Ishikawa (cell line): ENCODE data around the gene PIGS.

Source experiments
- CEBPB ChIP-seq: IDR thresholded peaks from 2 replicates; pipeline ENCODE4 v1.6.1; 2012
- CREB1 ChIP-seq: IDR thresholded peaks from 2 replicates; pipeline ENCODE4 v1.6.1; 2012; ENCODE audit warnings: low read depth
- EGR1 ChIP-seq: IDR thresholded peaks from 2 replicates; pipeline ENCODE4 v1.6.1; 2012
- EP300 ChIP-seq: IDR thresholded peaks from 2 replicates; pipeline ENCODE4 v1.6.1; 2012; ENCODE audit warnings: borderline replicate concordance
- FOXM1 ChIP-seq: IDR thresholded peaks from 2 replicates; pipeline ENCODE4 v1.6.1; 2012; ENCODE audit warnings: low read depth, borderline replicate concordance
- NFIC ChIP-seq: IDR thresholded peaks from 2 replicates; pipeline ENCODE4 v1.6.1; 2012
- RAD21 ChIP-seq: IDR thresholded peaks from 2 replicates; pipeline ENCODE4 v1.6.1; 2012; ENCODE audit warnings: low read depth
- REST ChIP-seq: IDR thresholded peaks from 2 replicates; pipeline ENCODE4 v1.6.1; 2012; ENCODE audit warnings: low read depth, mild to moderate bottlenecking
- TAF1 ChIP-seq: IDR thresholded peaks from 2 replicates; pipeline ENCODE4 v1.6.1; 2012; ENCODE audit warnings: low read depth, mild to moderate bottlenecking
- TCF12 ChIP-seq: IDR thresholded peaks from 2 replicates; pipeline ENCODE4 v1.6.1; 2012; ENCODE audit warnings: low read depth
- TEAD4 ChIP-seq: IDR thresholded peaks from 2 replicates; pipeline ENCODE4 v1.6.1; 2012
- USF1 ChIP-seq: IDR thresholded peaks from 2 replicates; pipeline ENCODE4 v1.6.1; 2012
- YY1 ChIP-seq: IDR thresholded peaks from 2 replicates; pipeline ENCODE4 v1.6.1; 2012; ENCODE audit warnings: low read depth
- ZBTB7A ChIP-seq: IDR thresholded peaks from 2 replicates; pipeline ENCODE4 v1.6.1; 2012; ENCODE audit warnings: low read depth
- TF ChIP-seq, protein P1 (sequence below): IDR thresholded peaks from 2 replicates; pipeline ENCODE4 v1.6.1; 2012

Gene PIGS

GRCh38 chr17:28520687-28521086 lies 50.6 kb downstream of the PIGS start:
- no peak for TF ChIP-seq CREB1
- TF ChIP-seq YY1, result no peak
- TF ChIP-seq, protein P1, sequence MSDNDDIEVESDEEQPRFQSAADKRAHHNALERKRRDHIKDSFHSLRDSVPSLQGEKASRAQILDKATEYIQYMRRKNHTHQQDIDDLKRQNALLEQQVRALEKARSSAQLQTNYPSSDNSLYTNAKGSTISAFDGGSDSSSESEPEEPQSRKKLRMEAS, result no peak
- TF ChIP-seq CEBPB, result no peak
- TF ChIP-seq USF1, result no peak
- TF ChIP-seq EP300, result no peak
- no peak for TF ChIP-seq EGR1
- TF ChIP-seq REST, result no peak
- no peak for TF ChIP-seq NFIC
- TF ChIP-seq TCF12, result no peak
- TF ChIP-seq ZBTB7A, result no peak
- no peak for TF ChIP-seq RAD21
- TF ChIP-seq FOXM1, result no peak
- TF ChIP-seq TEAD4, result no peak
- TF ChIP-seq TAF1, result no peak

DNA sequence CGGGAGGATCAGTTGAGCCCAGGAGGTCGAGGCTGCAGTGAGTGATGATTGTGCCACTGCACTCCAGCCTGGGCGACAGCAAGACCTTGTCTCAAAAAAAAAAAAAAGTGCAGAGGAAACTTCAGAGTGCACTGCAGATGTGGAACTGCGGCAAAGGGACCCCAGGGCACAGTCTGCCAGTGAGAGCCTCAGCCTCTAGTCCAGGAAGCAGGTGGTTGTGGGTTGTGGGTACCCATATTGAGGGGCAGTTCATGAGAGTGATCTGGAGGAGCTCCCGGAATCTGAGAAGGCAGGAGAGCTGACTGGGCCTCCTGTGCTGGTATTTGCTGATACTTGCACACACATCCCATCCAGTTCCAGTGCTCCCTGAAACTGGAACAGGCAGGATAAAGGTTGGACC lies 52.1 kb downstream of the PIGS start:
- TF ChIP-seq EP300, result no peak
- TF ChIP-seq TAF1, result no peak
- no peak for TF ChIP-seq CREB1
- TF ChIP-seq NFIC, result no peak
- TF ChIP-seq CEBPB, result no peak
- TF ChIP-seq TCF12, result no peak
- no peak for TF ChIP-seq RAD21
- no peak for TF ChIP-seq FOXM1
- no peak for TF ChIP-seq REST
- no peak for TF ChIP-seq YY1
- TF ChIP-seq ZBTB7A, result no peak
- TF ChIP-seq TEAD4, result no peak
- TF ChIP-seq EGR1, result no peak
- TF ChIP-seq, protein P1, result no peak
- no peak for TF ChIP-seq USF1

- TF ChIP-seq YY1, result no peak
- TF ChIP-seq CEBPB, result no peak
- TF ChIP-seq CREB1, result no peak
- TF ChIP-seq USF1, result no peak
- TF ChIP-seq TEAD4, result no peak
- TF ChIP-seq TCF12, result no peak
- no peak for TF ChIP-seq EGR1
These were observed 52.7 kb downstream of the PIGS start for GRCh38 chr17:28518578-28518977.

- TF ChIP-seq FOXM1, result no peak
- no peak for TF ChIP-seq RAD21
- no peak for TF ChIP-seq EP300
- no peak for TF ChIP-seq CEBPB
- no peak for TF ChIP-seq REST
- TF ChIP-seq ZBTB7A, result no peak
- TF ChIP-seq TAF1, result no peak
- no peak for TF ChIP-seq CREB1
- no peak for TF ChIP-seq USF1
- TF ChIP-seq TCF12, result no peak
- TF ChIP-seq, protein P1, result no peak
- TF ChIP-seq YY1, result no peak
- no peak for TF ChIP-seq NFIC
- TF ChIP-seq TEAD4, result no peak
These were observed 53.2 kb downstream of the PIGS start for GRCh38 chr17:28518132-28518531.
